Hair follicle dermal papilla cell (primary cell): Measurements from ENCODE around the gene SHOC2. TPM values are rescaled to one million over a fixed set of nuclear protein-coding genes. Genes with fewer than 3 reads are reported as not detected.
A peak's percentile ranks its signal among the peaks of the same experiment; 100 is the strongest.

Experiments used
- small RNA-seq: library from RNA; depleted of rRNA; stranded (forward); fragments of <200 nt; gene quantifications from one replicate; pipeline ENCODE3, GENCODE V24; 2012
- total RNA-seq: library from RNA; depleted of rRNA; stranded (reverse); fragments of >200 nt; gene quantifications from 2 replicates; pipeline ENCODE4 v1.2.3, GENCODE V29; 2012

The SHOC2 gene
- 71.6 and 78.4 TPM in 2 replicates for total RNA-seq

GRCh38 chr10:110919349-110919931, at the start of gene SHOC2:
TSS of gene SHOC2 (plus strand) at chr10:110919604. CDS start at chr10:110964359, 44,755 bp downstream.

GRCh38 chr10:110871298-110872084, 47.9 kb upstream of the SHOC2 start, which contains the start of gene PDCD4:
TSS of gene PDCD4 (plus strand) at chr10:110871928. CDS start at chr10:110876028, 4,100 bp downstream.

DNA sequence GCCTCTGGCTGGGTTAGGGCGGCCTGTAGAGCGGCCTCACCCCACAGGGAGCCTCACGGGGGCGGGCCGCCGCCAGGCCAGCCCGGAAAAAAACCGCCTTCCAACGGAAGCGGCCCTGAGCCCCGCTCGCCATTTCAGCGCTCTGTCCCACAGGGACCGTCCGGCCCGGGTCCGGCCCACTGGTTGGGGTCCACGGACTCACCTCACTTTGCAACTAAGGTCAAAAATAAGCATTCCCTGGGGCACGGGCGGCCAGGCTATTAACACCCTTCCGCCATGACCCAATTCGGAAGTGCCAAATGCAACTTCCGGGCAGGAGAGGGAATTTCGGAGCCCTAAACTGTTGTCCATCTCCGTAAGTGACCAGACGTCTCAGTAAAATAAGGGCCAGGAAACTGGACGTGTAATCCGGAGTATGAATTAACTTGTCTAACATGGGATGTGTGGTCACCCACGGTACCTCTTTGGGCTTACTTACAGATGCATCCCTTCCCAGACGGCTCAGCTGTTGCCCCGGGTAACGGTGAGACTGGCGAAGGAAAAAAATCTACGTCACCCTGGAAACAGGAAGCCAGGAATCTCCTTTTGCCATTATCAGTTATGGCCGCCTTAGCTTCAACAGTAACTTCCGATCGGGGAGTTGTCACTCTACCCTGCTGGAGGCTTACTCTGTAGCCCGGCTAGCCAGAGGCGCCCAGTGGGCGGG, 608 bp upstream of the SHOC2 start, which contains the start of gene BBIP1:
Gene BBIP1, minus strand, starts transcription at position 538 of the 706 bp plus-strand sequence. CDS start 1,023 bp downstream, outside the sequence.

Small RNA genes lying within 50 kb of the gene (small RNA-seq; reads per million reads assigned to genes)
- gene MIR548E, result 1.7 reads per million, percentile 39 among the genes with 10 or more reads in this experiment

Other genes starting within 250 kb of the SHOC2 start
- gene PDCD4, start 47.7 kb upstream of the SHOC2 start, total RNA-seq, result 26.3 and 27.1 TPM in 2 replicates
- 18.5 and 19.2 TPM in 2 replicates for gene BBIP1, start 424 bp upstream of the SHOC2 start, total RNA-seq
- 2.9 and 3.2 TPM in 2 replicates for gene ADRA2A, start 157.4 kb downstream of the SHOC2 start, total RNA-seq